ENCODE results near the gene TMBIM1. TPM values are rescaled to one million over a fixed set of nuclear protein-coding genes. Genes with fewer than 3 reads are reported as not detected.
"Not testable (repeated sequence)": the region's sequence is repeated elsewhere in the genome, so short reads cannot be mapped to it uniquely, and the experiment has no call there.

Gene TMBIM1
- polyA plus RNA-seq, 4 donors, result 112 to 328 (median 155) TPM

- DNase-seq (peak; percentile 96), FAIRE-seq (no peak)
- Histone ChIP-seq H3K27ac (ENCODE audit: low read depth in 1 of 3, low read length in 2 of 3) (peak overlapping the region; percentile 3 to 93 (median 67)), H3K9me3 (ENCODE audit: control insufficient read depth in 2 of 2, insufficient read depth in 1 of 2, low read depth in 1 of 2, low read length in 1 of 2) (no peaks in the 10 kb centered on the region), H3K36me3 (ENCODE audit: control insufficient read depth in 3 of 3, insufficient read depth in 2 of 3, low read depth in 1 of 3, low read length in 3 of 3) (peaks cover 0 to 11% (median 0%) of the 10 kb centered on the region in 3 donors), H3K4me1 (ENCODE audit: control insufficient read depth in 3 of 3, insufficient read depth in 2 of 3, low read depth in 1 of 3, low read length in 2 of 3) (peaks cover 0 to 39% (median 0%) of the 10 kb centered on the region in 3 donors), H3K27me3 (ENCODE audit: control insufficient read depth in 3 of 3, insufficient read depth in 3 of 3, low read length in 3 of 3) (no peaks in the 10 kb centered on the region), H3K4me3 (ENCODE audit: low read depth in 1 of 3, low read length in 3 of 3) (peak overlapping the region; percentile 48 to 73 (median 62))
- WGBS, 3 donors, result 0 to 1% (median 1%) methylated on average over 25 to 69 of the region's 69 CpGs
These were observed 30.6 kb upstream of the TMBIM1 start for GRCh38 chr2:218322768-218323525.

- DNase-seq (no peak), FAIRE-seq (no peak)
- H3K9me3 ChIP-seq (ENCODE audit: control insufficient read depth in 2 of 2, insufficient read depth in 1 of 2, low read depth in 1 of 2, low read length in 1 of 2), result no peaks in the 10 kb centered on the region
- no peaks in the 10 kb centered on the region for H3K36me3 ChIP-seq (ENCODE audit: control insufficient read depth in 3 of 3, insufficient read depth in 2 of 3, low read depth in 1 of 3, low read length in 3 of 3)
- peaks cover 0 to 40% (median 0%) of the 10 kb centered on the region in 3 donors for H3K4me1 ChIP-seq (ENCODE audit: control insufficient read depth in 3 of 3, insufficient read depth in 2 of 3, low read depth in 1 of 3, low read length in 2 of 3)
- no peaks in the 10 kb centered on the region for H3K27me3 ChIP-seq (ENCODE audit: control insufficient read depth in 3 of 3, insufficient read depth in 3 of 3, low read length in 3 of 3)
- H3K27ac ChIP-seq (ENCODE audit: low read depth in 1 of 3, low read length in 2 of 3), result peak overlapping the region in 1 of 3 donors; percentile 6
- no peak overlapping the region for H3K4me3 ChIP-seq (ENCODE audit: low read depth in 1 of 3, low read length in 3 of 3)
- WGBS, 3 donors, result 87 to 93% (median 87%) methylated on average over 3 of the region's 3 CpGs
These were observed 28.5 kb upstream of the TMBIM1 start for GRCh38 chr2:218320704-218321336.

GRCh38 chr2:218319813-218320365 is 27.6 kb upstream of the TMBIM1 start:
- FAIRE-seq, result no peak
- Histone ChIP-seq H3K27me3 (ENCODE audit: control insufficient read depth in 3 of 3, insufficient read depth in 3 of 3, low read length in 3 of 3) (no peaks in the 10 kb centered on the region), H3K4me1 (ENCODE audit: control insufficient read depth in 3 of 3, insufficient read depth in 2 of 3, low read depth in 1 of 3, low read length in 2 of 3) (peaks cover 0 to 43% (median 0%) of the 10 kb centered on the region in 3 donors), H3K9me3 (ENCODE audit: control insufficient read depth in 2 of 2, insufficient read depth in 1 of 2, low read depth in 1 of 2, low read length in 1 of 2) (no peaks in the 10 kb centered on the region), H3K36me3 (ENCODE audit: control insufficient read depth in 3 of 3, insufficient read depth in 2 of 3, low read depth in 1 of 3, low read length in 3 of 3) (no peaks in the 10 kb centered on the region), H3K27ac (ENCODE audit: low read depth in 1 of 3, low read length in 2 of 3) (no peak overlapping the region), H3K4me3 (ENCODE audit: low read depth in 1 of 3, low read length in 3 of 3) (no peak overlapping the region)
- WGBS, 3 donors, result 61 to 64% (median 64%) methylated on average over 6 of the region's 6 CpGs
- DNase-seq, result no peak

- H3K4me1 ChIP-seq (ENCODE audit: control insufficient read depth in 3 of 3, insufficient read depth in 2 of 3, low read depth in 1 of 3, low read length in 2 of 3), result peaks cover 0 to 35% (median 0%) of the 10 kb centered on the region in 3 donors
- no peaks in the 10 kb centered on the region for H3K27me3 ChIP-seq (ENCODE audit: control insufficient read depth in 3 of 3, insufficient read depth in 3 of 3, low read length in 3 of 3)
- no peak for FAIRE-seq
- H3K27ac ChIP-seq (ENCODE audit: low read depth in 1 of 3, low read length in 2 of 3), result no peak overlapping the region
- DNase-seq, result no peak
- H3K9me3 ChIP-seq (ENCODE audit: control insufficient read depth in 2 of 2, insufficient read depth in 1 of 2, low read depth in 1 of 2, low read length in 1 of 2), result no peaks in the 10 kb centered on the region
- H3K4me3 ChIP-seq (ENCODE audit: low read depth in 1 of 3, low read length in 3 of 3), result no peak overlapping the region
- no peaks in the 10 kb centered on the region for H3K36me3 ChIP-seq (ENCODE audit: control insufficient read depth in 3 of 3, insufficient read depth in 2 of 3, low read depth in 1 of 3, low read length in 3 of 3)
- WGBS, 3 donors, result 81 to 91% (median 86%) methylated on average over 7 of the region's 7 CpGs
These were observed 25.9 kb upstream of the TMBIM1 start for GRCh38 chr2:218318241-218318640.

- Histone ChIP-seq H3K4me3 (ENCODE audit: low read depth in 1 of 3, low read length in 3 of 3) (no peak overlapping the region), H3K27ac (ENCODE audit: low read depth in 1 of 3, low read length in 2 of 3) (no peak overlapping the region), H3K4me1 (ENCODE audit: control insufficient read depth in 3 of 3, insufficient read depth in 2 of 3, low read depth in 1 of 3, low read length in 2 of 3) (peaks cover 0 to 36% (median 0%) of the 10 kb centered on the region in 3 donors), H3K27me3 (ENCODE audit: control insufficient read depth in 3 of 3, insufficient read depth in 3 of 3, low read length in 3 of 3) (no peaks in the 10 kb centered on the region), H3K36me3 (ENCODE audit: control insufficient read depth in 3 of 3, insufficient read depth in 2 of 3, low read depth in 1 of 3, low read length in 3 of 3) (no peaks in the 10 kb centered on the region), H3K9me3 (ENCODE audit: control insufficient read depth in 2 of 2, insufficient read depth in 1 of 2, low read depth in 1 of 2, low read length in 1 of 2) (no peaks in the 10 kb centered on the region)
- FAIRE-seq (no peak), DNase-seq (no peak)
- 88 to 91% (median 90%) methylated on average over 4 of the region's 4 CpGs for WGBS, 3 donors
These were observed 25.5 kb upstream of the TMBIM1 start for GRCh38 chr2:218317835-218318234.

- Histone ChIP-seq H3K4me3 (ENCODE audit: low read depth in 1 of 3, low read length in 3 of 3) (no peak overlapping the region), H3K27me3 (ENCODE audit: control insufficient read depth in 3 of 3, insufficient read depth in 3 of 3, low read length in 3 of 3) (no peaks in the 10 kb centered on the region), H3K9me3 (ENCODE audit: control insufficient read depth in 2 of 2, insufficient read depth in 1 of 2, low read depth in 1 of 2, low read length in 1 of 2) (no peaks in the 10 kb centered on the region), H3K36me3 (ENCODE audit: control insufficient read depth in 3 of 3, insufficient read depth in 2 of 3, low read depth in 1 of 3, low read length in 3 of 3) (no peaks in the 10 kb centered on the region), H3K27ac (ENCODE audit: low read depth in 1 of 3, low read length in 2 of 3) (peak overlapping the region in 1 of 3 donors; percentile 23), H3K4me1 (ENCODE audit: control insufficient read depth in 3 of 3, insufficient read depth in 2 of 3, low read depth in 1 of 3, low read length in 2 of 3) (peaks cover 0 to 38% (median 0%) of the 10 kb centered on the region in 3 donors)
- no peak for FAIRE-seq
- DNase-seq, result no peak
- 71 to 96% (median 85%) methylated on average over 1 of the region's 1 CpG for WGBS, 3 donors
These were observed 25.0 kb upstream of the TMBIM1 start for GRCh38 chr2:218317303-218317630.

GRCh38 chr2:218315397-218315796 is 23.1 kb upstream of the TMBIM1 start:
- Histone ChIP-seq H3K27ac (ENCODE audit: low read depth in 1 of 3, low read length in 2 of 3) (peak overlapping the region in 1 of 3 donors; percentile 31), H3K27me3 (ENCODE audit: control insufficient read depth in 3 of 3, insufficient read depth in 3 of 3, low read length in 3 of 3) (no peaks in the 10 kb centered on the region), H3K4me1 (ENCODE audit: control insufficient read depth in 3 of 3, insufficient read depth in 2 of 3, low read depth in 1 of 3, low read length in 2 of 3) (peaks cover 0 to 40% (median 2%) of the 10 kb centered on the region in 3 donors), H3K4me3 (ENCODE audit: low read depth in 1 of 3, low read length in 3 of 3) (no peak overlapping the region), H3K9me3 (ENCODE audit: control insufficient read depth in 2 of 2, insufficient read depth in 1 of 2, low read depth in 1 of 2, low read length in 1 of 2) (no peaks in the 10 kb centered on the region), H3K36me3 (ENCODE audit: control insufficient read depth in 3 of 3, insufficient read depth in 2 of 3, low read depth in 1 of 3, low read length in 3 of 3) (no peaks in the 10 kb centered on the region)
- DNase-seq (no peak), FAIRE-seq (no peak)
- WGBS, 3 donors, result 74 to 92% (median 91%) methylated on average over 8 of the region's 8 CpGs

GRCh38 chr2:218314764-218315163 is 22.5 kb upstream of the TMBIM1 start:
- FAIRE-seq; H3K27me3 ChIP-seq (ENCODE audit: control insufficient read depth in 3 of 3, insufficient read depth in 3 of 3, low read length in 3 of 3); H3K9me3 ChIP-seq (ENCODE audit: control insufficient read depth in 2 of 2, insufficient read depth in 1 of 2, low read depth in 1 of 2, low read length in 1 of 2); H3K36me3 ChIP-seq (ENCODE audit: control insufficient read depth in 3 of 3, insufficient read depth in 2 of 3, low read depth in 1 of 3, low read length in 3 of 3); DNase-seq; H3K27ac ChIP-seq (ENCODE audit: low read depth in 1 of 3, low read length in 2 of 3); H3K4me3 ChIP-seq (ENCODE audit: low read depth in 1 of 3, low read length in 3 of 3): not testable (repeated sequence)
- H3K4me1 ChIP-seq (ENCODE audit: control insufficient read depth in 3 of 3, insufficient read depth in 2 of 3, low read depth in 1 of 3, low read length in 2 of 3), result peaks cover 0 to 42% (median 2%) of the 10 kb centered on the region in 3 donors
- WGBS, 3 donors, result 87 to 92% (median 90%) methylated on average over 4 of the region's 4 CpGs

All from small intestine (tissue), 7 donors.